ENCODE data around the gene GXYLT2. TPM values are rescaled to one million over a fixed set of nuclear protein-coding genes. Genes with fewer than 3 reads are reported as not detected.

The GXYLT2 gene
- total and polyA plus RNA-seq, 2 of the 13 experiments (the other 11 are each of a cell fraction or from before 2014, with no cell fraction given), result 4.3 to 6.9 TPM

DNA sequence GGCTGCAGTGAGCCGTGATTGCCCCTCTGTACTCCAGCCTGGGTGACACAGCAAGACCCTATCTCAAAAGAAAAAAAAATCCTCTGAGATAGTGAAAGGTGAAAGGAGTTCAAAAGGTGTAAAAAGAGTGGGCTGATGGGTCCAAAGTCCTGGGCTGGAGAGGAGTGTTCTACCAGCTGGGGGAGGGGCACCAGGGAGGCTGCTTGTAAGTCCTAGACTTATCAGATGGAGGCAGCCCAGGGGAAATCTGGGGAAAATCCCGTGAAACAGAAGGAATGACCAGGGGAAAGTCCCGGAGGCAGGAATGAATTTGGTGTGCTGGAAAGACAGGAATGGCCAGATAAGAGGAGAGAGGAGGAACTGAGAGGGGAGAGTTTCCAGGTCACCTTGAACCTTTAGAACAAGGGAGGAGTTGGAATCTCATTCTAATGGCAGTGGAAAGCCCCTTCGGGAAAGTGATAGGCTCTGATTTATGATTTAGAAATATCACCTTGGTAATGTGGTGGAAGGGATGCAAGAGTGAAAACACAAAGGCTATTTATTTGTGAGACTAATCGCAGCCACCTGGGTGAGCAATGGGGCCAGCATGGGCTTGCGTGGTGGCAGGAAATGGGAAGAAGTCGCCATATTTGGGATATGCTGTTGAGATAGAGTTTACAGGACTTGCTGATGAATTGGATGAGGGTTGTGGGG is 85.3 kb downstream of the GXYLT2 start (continued):
- no peak for TF ChIP-seq ZFP62 (CRISPR knock-in tag; IDR thresholded peaks at IDR 0.05)
- no peak for TF ChIP-seq ZNF207 (IDR thresholded peaks at IDR 0.05; ENCODE audit: borderline replicate concordance)
- no peak for TF ChIP-seq FOXA3 (CRISPR knock-in tag; IDR thresholded peaks at IDR 0.05)
- TF ChIP-seq ZNF496 (CRISPR knock-in tag; IDR thresholded peaks at IDR 0.05; ENCODE audit: insufficient replicate concordance), result no peak
- no peak for TF ChIP-seq ZNF547 (CRISPR knock-in tag; IDR thresholded peaks at IDR 0.05)
- TF ChIP-seq, protein P1, sequence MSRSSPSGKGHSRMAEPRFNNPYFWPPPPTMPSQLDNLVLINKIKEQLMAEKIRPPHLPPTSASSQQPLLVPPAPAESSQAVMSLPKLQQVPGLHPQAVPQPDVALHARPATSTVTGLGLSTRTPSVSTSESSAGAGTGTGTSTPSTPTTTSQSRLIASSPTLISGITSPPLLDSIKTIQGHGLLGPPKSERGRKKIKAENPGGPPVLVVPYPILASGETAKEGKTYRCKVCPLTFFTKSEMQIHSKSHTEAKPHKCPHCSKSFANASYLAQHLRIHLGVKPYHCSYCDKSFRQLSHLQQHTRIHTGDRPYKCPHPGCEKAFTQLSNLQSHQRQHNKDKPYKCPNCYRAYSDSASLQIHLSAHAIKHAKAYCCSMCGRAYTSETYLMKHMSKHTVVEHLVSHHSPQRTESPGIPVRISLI (CRISPR knock-in tag; IDR thresholded peaks at IDR 0.05; ENCODE audit: borderline replicate concordance), result peak; percentile 95
- TF ChIP-seq, protein P2, sequence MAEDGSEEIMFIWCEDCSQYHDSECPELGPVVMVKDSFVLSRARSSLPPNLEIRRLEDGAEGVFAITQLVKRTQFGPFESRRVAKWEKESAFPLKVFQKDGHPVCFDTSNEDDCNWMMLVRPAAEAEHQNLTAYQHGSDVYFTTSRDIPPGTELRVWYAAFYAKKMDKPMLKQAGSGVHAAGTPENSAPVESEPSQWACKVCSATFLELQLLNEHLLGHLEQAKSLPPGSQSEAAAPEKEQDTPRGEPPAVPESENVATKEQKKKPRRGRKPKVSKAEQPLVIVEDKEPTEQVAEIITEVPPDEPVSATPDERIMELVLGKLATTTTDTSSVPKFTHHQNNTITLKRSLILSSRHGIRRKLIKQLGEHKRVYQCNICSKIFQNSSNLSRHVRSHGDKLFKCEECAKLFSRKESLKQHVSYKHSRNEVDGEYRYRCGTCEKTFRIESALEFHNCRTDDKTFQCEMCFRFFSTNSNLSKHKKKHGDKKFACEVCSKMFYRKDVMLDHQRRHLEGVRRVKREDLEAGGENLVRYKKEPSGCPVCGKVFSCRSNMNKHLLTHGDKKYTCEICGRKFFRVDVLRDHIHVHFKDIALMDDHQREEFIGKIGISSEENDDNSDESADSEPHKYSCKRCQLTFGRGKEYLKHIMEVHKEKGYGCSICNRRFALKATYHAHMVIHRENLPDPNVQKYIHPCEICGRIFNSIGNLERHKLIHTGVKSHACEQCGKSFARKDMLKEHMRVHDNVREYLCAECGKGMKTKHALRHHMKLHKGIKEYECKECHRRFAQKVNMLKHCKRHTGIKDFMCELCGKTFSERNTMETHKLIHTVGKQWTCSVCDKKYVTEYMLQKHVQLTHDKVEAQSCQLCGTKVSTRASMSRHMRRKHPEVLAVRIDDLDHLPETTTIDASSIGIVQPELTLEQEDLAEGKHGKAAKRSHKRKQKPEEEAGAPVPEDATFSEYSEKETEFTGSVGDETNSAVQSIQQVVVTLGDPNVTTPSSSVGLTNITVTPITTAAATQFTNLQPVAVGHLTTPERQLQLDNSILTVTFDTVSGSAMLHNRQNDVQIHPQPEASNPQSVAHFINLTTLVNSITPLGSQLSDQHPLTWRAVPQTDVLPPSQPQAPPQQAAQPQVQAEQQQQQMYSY (CRISPR knock-in tag; IDR thresholded peaks at IDR 0.05), result no peak
- TF ChIP-seq KLF9 (CRISPR knock-in tag; IDR thresholded peaks at IDR 0.05; ENCODE audit: low read depth), result no peak
- TF ChIP-seq, protein P3, sequence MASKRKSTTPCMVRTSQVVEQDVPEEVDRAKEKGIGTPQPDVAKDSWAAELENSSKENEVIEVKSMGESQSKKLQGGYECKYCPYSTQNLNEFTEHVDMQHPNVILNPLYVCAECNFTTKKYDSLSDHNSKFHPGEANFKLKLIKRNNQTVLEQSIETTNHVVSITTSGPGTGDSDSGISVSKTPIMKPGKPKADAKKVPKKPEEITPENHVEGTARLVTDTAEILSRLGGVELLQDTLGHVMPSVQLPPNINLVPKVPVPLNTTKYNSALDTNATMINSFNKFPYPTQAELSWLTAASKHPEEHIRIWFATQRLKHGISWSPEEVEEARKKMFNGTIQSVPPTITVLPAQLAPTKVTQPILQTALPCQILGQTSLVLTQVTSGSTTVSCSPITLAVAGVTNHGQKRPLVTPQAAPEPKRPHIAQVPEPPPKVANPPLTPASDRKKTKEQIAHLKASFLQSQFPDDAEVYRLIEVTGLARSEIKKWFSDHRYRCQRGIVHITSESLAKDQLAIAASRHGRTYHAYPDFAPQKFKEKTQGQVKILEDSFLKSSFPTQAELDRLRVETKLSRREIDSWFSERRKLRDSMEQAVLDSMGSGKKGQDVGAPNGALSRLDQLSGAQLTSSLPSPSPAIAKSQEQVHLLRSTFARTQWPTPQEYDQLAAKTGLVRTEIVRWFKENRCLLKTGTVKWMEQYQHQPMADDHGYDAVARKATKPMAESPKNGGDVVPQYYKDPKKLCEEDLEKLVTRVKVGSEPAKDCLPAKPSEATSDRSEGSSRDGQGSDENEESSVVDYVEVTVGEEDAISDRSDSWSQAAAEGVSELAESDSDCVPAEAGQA (IDR thresholded peaks at IDR 0.05; ENCODE audit: low read depth), result no peak
- TF ChIP-seq, protein P3 (CRISPR knock-in tag; IDR thresholded peaks at IDR 0.05; ENCODE audit: borderline replicate concordance), result no peak
- TF ChIP-seq, protein P4, sequence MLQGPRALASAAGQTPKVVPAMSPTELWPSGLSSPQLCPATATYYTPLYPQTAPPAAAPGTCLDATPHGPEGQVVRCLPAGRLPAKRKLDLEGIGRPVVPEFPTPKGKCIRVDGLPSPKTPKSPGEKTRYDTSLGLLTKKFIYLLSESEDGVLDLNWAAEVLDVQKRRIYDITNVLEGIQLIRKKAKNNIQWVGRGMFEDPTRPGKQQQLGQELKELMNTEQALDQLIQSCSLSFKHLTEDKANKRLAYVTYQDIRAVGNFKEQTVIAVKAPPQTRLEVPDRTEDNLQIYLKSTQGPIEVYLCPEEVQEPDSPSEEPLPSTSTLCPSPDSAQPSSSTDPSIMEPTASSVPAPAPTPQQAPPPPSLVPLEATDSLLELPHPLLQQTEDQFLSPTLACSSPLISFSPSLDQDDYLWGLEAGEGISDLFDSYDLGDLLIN (CRISPR knock-in tag; IDR thresholded peaks at IDR 0.05; ENCODE audit: borderline replicate concordance), result no peak
- TF ChIP-seq RELA (CRISPR knock-in tag; IDR thresholded peaks at IDR 0.05), result peak; percentile 97; the same call in 1 of the 2 replicates
- TF ChIP-seq THAP11 (CRISPR knock-in tag; IDR thresholded peaks at IDR 0.05), result no peak
- TF ChIP-seq SRSF1 (optimal IDR thresholded peaks at IDR 0.05; ENCODE audit: low read depth, low read length), result no peak
- no peak for TF ChIP-seq PHB2 (IDR thresholded peaks at IDR 0.05; ENCODE audit: partially characterized antibody)
- no peak for TF ChIP-seq HMGA1 (CRISPR knock-in tag; conservative IDR thresholded peaks at IDR 0.05)
- TF ChIP-seq ZSCAN9 (CRISPR knock-in tag; IDR thresholded peaks at IDR 0.05; ENCODE audit: borderline replicate concordance), result no peak
- TF ChIP-seq DPF2 (CRISPR knock-in tag; IDR thresholded peaks at IDR 0.05; ENCODE audit: borderline replicate concordance, low read depth), result no peak
- no peak for TF ChIP-seq ZNF780A (CRISPR knock-in tag; IDR thresholded peaks at IDR 0.05)

Data from HepG2 (cell line).